ELR (cell line): Measurements from ENCODE around the gene XPA.
"Not testable (repeated sequence)": the region's sequence is repeated elsewhere in the genome, so short reads cannot be mapped to it uniquely, and the experiment has no call there.

Experiments used
- DNase-seq: peaks from one replicate; pipeline ENCODE4 v3.0.0-alpha.2; 2015; ENCODE audit warnings: low read depth

The XPA gene

DNA sequence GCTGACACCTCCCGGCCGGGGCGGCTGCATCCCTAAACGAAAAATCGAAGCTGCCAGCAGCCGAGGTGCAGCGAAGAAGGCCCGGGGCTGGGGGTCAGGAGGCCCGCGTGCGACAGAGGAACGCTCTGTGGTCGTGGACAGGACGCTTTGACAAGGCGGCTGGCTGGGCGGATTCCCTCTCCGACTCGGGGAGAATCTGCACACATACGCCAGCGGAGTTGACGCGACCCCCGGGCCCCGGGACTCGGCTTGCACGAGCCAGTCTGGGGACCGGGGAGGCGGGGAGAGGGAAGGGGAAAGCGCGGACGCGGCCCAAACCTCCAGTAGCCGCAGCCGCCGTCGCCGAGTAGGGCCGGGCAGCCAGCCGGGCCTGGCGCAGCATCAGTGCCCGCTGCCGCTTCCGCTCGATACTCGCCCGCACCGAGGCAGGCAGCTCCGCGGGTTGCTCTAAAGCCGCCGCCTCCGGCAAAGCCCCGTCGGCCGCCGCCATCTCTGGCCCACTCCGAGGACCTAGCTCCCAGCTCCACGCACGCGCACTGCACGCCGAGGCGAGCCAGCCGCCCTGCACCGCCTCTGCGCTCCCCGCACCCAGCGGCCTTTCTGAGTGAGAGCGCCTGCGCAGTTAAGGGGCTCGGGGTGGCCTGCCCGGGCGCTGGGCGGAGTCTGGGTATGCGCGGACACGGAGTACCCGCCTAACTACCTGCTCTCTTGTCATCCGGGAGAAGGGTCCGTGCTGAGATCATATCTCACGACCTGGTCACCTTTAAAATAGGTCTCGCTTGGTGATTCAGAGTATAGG, at the start of gene XPA:
XPA (minus strand) TSS at position 538 of the 799 bp plus-strand sequence; CDS start at position 490, 48 bp downstream.
- peak; percentile 97 for DNase-seq

DNA sequence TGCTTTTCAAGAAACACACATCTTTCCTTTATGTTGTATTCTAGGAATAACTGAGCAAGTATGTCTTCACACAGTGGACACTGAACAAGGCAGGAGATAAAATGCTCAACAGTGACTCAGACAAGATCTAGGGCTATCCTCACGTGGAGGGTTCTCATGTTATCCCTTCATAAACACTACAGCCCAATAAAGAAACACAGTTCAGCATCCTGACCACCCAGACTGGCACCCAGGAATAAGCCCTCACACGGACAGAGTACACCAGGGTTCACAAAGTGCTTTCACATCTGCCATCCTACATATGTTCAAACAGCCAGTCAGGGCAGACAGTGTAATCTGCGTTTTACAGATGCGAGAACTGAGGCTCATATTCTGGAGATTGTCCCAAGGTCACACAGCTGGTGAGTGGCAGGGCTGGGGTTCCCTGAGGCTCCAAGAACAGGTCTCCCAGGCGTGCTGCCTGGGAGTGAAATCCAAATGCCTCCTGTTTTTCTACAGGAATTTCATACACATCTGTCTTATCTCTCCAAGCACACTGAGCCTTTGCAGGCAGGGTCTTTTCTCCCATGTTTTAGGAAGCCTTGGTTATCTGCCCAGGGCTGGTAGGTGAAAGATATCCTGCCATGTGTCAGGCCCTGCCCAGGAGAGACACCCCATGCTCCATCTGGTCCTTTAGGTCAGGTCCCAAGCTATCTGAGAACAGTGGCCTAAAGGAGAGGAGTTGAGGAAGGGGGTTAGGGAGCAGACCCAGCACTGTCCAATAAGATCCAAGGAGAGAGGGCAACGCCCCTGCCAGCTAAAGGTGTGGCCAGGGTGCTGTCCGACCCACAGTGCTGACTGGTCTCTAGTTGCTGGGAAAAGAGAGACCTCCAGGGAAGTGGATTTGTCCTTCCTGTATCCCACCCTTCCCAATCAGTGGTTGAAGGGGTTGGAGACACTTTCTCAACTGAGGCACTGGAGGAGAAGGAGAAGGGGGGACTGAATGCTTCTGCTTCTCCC, 47.9 kb upstream of the XPA start:
- DNase-seq, result peak; percentile 27

GRCh38 chr9:97744025-97744424, 46.9 kb upstream of the XPA start:
- not testable (repeated sequence) for DNase-seq

DNA sequence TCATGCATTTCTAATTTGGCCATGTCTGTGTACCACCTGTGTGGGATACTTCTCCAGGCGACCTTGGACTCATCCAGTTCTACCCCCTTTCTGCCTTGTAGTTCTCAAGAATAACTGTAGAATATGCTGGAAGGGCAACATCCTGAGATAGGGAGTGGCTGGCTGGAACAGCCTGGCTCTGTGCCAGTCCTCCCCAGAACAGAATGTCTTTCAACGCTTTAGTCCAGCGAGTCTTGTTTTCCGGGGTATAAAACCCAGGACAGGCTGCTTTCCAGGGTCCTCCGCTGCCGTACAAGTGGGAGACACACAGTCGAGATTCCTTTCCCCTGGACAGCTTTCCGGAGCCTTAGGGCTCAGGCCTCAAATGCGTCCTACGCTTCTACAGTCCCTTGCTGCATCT, 45.4 kb upstream of the XPA start:
- no peak for DNase-seq

GRCh38 chr9:97741947-97742346, 44.8 kb upstream of the XPA start:
- no peak for DNase-seq

- peak; percentile 83 for DNase-seq
Observed at GRCh38 chr9:97740848-97741821, 44.0 kb upstream of the XPA start.

- peak; percentile 27 for DNase-seq
Observed at GRCh38 chr9:97737429-97737828, 40.3 kb upstream of the XPA start.

DNA sequence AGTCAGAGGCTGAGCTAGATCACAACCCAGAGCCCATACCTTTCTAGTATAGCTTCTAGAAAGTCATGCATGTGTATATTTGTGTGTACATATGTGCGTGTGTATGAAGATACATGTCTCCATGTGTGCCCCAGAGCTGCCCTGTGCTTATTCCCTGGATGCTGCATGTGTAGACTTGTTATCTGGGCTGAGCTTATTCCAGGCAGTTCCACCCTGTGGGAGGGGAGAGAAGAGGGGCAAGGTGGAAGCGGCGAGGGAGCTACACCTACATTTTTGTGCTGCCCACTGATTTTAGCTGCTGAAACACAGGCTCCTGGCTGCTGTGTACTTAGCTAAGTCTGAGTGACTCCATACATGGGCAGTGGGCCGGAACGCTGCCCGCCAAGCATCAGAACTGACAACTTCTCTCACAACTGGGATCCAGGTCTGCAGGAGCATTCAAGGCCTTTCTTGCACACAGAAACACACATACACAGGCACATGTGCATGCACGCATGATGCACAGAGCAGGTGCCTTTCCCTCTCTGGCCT, 38.0 kb upstream of the XPA start:
- no peak for DNase-seq

DNA sequence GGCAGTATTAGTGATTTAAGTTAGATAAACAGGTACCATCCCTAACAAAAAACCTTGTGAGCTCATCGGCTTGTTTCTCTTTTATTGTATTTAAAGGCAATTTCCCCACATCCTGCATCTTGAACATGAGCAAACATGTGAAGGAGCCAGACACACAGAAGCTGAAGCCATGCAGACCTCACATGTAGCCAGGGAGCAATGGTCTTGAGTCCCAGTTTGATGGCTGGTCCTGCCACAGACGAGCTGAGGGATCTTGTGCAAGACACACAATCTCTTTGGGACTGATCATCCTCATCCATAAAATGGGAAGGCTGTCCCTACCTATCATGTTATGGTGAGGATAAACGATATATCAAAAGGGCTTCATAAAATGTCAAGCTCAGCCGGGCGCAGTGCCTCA, 29.6 kb upstream of the XPA start:
- no peak for DNase-seq

- DNase-seq, result no peak
Observed at GRCh38 chr9:97723819-97724218, 26.7 kb upstream of the XPA start.

GRCh38 chr9:97722331-97722730, 25.2 kb upstream of the XPA start:
- no peak for DNase-seq

GRCh38 chr9:97721396-97721795, 24.3 kb upstream of the XPA start:
- no peak for DNase-seq

DNA sequence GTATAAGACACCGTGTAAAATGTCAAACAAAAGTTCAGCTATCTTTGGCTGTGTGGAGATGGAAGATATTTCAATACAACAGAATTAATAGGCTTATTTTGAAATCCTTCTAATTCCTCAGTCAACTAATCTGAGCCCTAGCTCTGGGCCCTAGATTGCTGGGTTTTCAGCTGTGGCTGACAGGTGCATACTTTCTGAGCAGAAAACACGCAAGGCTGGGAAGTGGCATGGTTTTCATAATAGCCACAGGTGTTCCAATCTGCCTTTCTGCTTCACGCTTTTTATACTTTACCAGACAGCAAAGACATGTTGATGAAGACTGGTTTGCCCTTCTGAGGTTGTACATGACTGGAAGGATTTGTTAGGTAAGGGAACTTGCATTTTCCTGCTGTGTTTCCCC, 20.7 kb upstream of the XPA start:
- DNase-seq, result no peak

GRCh38 chr9:97714435-97714834, 17.3 kb upstream of the XPA start:
- peak; percentile 94 for DNase-seq

GRCh38 chr9:97711223-97711626, 14.1 kb upstream of the XPA start:
- DNase-seq, result no peak

- peak; percentile 82 for DNase-seq
Observed at GRCh38 chr9:97710356-97711222, 13.4 kb upstream of the XPA start.

DNA sequence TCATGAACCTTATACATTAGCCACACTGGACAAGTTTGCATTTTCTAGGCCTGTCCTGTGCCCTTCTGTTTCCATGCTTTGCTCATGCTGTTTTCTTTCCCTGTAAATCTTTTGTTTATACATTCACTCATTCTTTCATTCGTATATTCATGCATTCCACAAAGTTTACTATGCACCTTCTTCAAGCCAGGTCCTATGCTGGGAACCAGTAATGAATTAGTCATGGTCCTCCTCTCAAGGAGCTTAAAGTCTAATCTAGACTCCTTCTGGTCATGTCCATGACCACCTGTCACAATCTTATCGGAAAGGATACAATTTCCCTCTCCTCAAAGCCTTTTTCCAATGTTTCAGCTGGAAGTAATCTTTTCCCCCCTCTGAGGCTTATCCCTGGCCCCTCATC, 9.1 kb upstream of the XPA start:
- DNase-seq, result peak; percentile 57

GRCh38 chr9:97705354-97705950, 8.3 kb upstream of the XPA start:
- peak; percentile 25 for DNase-seq

DNA sequence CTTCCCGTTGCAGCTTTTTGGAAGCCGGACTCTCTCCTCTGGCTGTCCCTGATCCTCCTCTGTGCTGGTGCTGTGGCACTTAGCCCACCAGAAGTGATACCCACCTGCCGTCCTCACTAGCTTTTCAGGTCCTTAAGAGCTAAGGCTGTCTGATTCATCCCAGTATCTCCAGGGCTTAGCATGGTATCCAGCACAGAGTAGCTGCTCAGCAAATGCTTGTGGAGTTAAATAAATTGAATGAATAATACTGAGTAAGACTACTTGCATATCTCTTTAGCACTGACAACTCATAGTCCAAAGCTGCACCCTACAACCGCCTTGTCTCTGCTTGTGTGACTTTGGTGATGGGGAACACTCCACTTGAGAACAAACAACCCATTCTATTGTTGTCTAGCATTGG, 7.7 kb upstream of the XPA start:
- peak; percentile 54 for DNase-seq

- no peak for DNase-seq
Observed at GRCh38 chr9:97704345-97704677, 7.2 kb upstream of the XPA start.
